ENCODE results near the gene FBXO46.
"Not testable (repeated sequence)": the region's sequence is repeated elsewhere in the genome, so short reads cannot be mapped to it uniquely, and the experiment has no call there.

DNA sequence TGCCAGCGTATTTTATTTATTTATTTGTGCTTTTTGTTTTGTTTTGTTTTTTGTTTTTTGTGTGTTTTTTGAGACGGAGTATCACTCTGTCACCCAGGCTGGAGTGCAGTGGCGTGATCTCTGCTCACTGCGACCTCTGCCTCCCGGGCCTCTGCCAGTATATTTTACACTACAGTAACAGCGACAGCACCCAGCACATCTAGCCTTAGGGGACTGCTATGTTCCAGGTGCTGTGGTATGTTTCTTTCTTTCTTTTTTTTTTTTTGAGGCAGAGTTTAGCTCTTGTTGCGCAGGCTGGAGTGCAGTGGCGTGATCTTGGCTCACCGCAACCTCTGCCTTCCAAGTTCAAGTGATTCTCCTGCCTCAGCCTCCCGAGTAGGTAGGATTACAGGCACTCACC, 20.8 kb upstream of the FBXO46 start:
- TF ChIP-seq POLR2A (IDR thresholded peaks at IDR 0.05; ENCODE audit: low read depth, low read length) = not testable (repeated sequence)
- TF ChIP-seq, protein P1, sequence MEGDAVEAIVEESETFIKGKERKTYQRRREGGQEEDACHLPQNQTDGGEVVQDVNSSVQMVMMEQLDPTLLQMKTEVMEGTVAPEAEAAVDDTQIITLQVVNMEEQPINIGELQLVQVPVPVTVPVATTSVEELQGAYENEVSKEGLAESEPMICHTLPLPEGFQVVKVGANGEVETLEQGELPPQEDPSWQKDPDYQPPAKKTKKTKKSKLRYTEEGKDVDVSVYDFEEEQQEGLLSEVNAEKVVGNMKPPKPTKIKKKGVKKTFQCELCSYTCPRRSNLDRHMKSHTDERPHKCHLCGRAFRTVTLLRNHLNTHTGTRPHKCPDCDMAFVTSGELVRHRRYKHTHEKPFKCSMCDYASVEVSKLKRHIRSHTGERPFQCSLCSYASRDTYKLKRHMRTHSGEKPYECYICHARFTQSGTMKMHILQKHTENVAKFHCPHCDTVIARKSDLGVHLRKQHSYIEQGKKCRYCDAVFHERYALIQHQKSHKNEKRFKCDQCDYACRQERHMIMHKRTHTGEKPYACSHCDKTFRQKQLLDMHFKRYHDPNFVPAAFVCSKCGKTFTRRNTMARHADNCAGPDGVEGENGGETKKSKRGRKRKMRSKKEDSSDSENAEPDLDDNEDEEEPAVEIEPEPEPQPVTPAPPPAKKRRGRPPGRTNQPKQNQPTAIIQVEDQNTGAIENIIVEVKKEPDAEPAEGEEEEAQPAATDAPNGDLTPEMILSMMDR (conservative IDR thresholded peaks at IDR 0.05; ENCODE audit: low read depth, low read length) = not testable (repeated sequence)

All from IMR-90 (cell line).